Coronary artery (tissue), 2 donors: ENCODE measurements around the gene PNKP.

Experiments
- DNase-seq: peaks from one replicate; pipeline ENCODE4 v3.0.0-alpha.2; 2017; ENCODE audit warnings: low spot score
- H3K27ac ChIP-seq, 2 donors: fragments of 200-600 bp; sonication (generic); one replicate each; pipeline ENCODE4 v1.5.1; 2016 to 2019
- H3K4me3 ChIP-seq: fragments of 200-600 bp; sonication (generic); 2 replicates; pipeline ENCODE4 v1.5.1; 2016; ENCODE audit warnings: mild to moderate bottlenecking, moderate library complexity
- TF ChIP-seq, protein P1 (sequence below): fragments of 200-600 bp; sonication (generic); IDR thresholded peaks from one replicate; pipeline ENCODE4 v1.5.1; 2019; ENCODE audit warnings: antibody characterized with exemption

The PNKP gene

DNA sequence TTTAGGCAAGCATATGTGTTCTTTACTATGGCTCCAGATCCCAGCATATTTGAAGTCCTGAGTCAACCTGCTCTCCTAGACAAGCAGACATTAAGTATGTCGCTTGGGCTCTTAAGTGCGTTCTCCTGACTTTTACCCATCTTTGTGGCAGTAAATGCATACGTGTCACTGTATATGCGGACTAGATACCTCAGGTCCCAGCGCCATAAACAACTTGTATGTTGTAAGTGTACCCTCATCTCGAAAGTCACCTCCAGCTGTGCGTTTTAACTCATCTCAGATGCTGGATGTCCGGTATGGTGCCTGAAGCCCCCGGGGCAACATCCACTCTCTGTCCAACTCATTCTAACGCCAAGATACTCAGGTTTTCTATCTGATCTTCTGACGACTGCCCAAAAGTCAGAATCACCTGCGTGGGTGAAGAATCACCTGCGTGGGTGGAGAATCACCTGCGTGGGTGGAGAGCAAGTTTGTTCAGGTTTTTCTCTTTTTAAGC is 14.7 kb downstream of the PNKP start:
- Histone ChIP-seq H3K27ac (no peak overlapping the region), H3K4me3 (peak overlapping the region; percentile 95)
- DNase-seq = no peak
- TF ChIP-seq, protein P1, sequence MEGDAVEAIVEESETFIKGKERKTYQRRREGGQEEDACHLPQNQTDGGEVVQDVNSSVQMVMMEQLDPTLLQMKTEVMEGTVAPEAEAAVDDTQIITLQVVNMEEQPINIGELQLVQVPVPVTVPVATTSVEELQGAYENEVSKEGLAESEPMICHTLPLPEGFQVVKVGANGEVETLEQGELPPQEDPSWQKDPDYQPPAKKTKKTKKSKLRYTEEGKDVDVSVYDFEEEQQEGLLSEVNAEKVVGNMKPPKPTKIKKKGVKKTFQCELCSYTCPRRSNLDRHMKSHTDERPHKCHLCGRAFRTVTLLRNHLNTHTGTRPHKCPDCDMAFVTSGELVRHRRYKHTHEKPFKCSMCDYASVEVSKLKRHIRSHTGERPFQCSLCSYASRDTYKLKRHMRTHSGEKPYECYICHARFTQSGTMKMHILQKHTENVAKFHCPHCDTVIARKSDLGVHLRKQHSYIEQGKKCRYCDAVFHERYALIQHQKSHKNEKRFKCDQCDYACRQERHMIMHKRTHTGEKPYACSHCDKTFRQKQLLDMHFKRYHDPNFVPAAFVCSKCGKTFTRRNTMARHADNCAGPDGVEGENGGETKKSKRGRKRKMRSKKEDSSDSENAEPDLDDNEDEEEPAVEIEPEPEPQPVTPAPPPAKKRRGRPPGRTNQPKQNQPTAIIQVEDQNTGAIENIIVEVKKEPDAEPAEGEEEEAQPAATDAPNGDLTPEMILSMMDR = no peak

DNA sequence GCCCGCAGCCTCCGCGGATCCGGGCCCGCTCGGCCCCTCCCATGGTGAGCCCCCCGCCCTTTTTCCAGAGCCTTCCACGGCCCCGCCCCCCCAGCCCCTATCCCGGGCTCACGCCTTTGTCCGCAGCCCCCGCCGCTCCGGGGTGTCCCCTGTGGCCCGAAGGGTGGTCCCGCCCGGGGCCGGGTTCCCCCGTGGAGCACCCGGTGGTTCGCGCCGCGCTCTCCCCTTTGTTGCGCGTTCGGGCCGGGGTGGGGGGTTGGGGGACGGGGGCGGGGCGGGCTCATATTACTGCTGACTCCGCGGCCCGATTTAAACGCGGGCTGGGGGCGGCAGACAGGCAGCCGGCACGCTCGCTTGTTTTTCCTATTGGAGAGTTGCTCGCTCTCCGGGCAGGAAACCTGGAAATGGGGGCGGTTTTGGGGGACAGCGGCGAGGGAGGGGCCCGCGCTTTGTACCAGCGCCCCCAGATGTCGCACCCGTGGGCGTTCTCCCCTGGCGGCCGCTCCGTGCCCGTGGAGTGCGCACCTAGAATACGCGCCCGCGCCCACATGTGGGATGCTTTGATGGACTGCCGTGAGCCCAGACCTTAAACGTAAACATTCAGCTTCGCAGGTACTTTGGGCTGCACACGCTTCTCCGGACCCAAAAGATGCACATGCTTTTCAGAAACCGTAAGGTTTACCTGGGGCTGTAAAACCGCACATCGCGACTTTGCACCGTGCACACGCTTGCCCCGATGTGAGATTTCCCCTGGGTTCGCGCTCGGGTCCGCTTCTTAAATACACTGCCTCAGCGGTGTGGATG is 15.7 kb downstream of the PNKP start:
- H3K4me3 ChIP-seq = peak overlapping the region; percentile 95
- TF ChIP-seq, protein P1 = no peak
- H3K27ac ChIP-seq = peak overlapping the region; percentile 98 to 99
- no peak for DNase-seq

DNA sequence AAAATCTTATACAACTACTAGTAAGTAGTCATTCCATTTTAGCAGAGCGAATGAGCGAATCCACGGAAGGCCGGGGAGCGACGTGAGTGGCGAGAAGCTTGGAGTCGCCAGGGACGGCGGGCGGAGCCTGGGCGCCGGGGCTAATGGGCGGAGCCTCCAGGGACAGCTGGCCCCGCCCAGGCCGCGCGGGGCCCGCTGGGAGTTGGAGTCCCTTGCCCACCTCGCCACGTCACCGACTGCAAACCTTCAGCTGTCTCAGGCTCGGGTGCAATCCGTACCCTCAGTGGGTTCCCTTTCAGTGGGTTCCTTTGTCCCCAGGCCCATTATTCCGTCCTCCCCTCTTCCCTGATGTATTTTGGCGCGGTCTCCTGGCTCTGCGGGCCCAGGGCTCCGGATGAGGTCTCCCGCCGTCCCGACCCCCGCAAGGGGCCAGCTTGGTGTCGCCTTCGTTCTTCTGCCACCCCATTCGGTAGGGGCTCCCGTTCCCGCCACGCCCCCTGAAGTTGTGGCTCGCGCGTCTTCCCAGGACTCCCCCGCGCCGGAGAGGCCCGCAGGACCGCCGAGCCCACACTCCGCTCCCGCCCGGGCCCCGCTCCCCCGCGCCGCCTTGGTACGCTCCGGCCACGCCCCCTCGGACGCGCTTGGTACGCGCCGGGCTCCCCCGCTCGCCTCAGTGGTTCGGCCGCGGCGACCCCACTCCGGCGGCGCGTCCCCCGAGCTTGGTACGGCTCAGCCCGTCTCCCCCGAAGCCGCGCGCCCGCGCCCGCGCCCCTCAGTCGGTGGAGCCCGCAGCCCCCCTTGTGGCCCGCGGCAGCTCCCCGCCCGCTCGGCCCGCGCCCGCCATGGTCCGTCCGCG is 16.7 kb downstream of the PNKP start, which contains the start of gene PTOV1:
PTOV1 (plus strand) TSS at position 673 of the 856 bp plus-strand sequence.
- H3K4me3 ChIP-seq = peak within 1 kb of the TSS; percentile 95
- peak; percentile 94 for DNase-seq
- TF ChIP-seq, protein P1 = no peak
- peak within 1 kb of the TSS; percentile 98 to 99 for H3K27ac ChIP-seq

DNA sequence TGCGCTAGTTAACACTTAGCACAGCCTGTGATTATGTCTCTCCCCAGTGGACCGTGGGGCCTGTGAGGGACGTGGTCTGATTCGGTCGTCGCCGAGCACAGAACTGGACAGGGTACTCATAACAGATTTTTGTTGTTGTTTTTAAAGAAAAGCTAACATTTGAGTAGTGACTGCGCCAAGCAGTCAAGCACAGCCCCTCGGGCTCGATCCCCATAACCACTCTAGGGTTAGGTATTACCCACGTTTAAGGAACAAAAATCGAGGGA is 17.2 kb downstream of the PNKP start:
- TF ChIP-seq, protein P1 = no peak
- Histone ChIP-seq H3K4me3 (peak overlapping the region; percentile 95), H3K27ac (peak overlapping the region; percentile 98 to 99)
- DNase-seq = no peak

DNA sequence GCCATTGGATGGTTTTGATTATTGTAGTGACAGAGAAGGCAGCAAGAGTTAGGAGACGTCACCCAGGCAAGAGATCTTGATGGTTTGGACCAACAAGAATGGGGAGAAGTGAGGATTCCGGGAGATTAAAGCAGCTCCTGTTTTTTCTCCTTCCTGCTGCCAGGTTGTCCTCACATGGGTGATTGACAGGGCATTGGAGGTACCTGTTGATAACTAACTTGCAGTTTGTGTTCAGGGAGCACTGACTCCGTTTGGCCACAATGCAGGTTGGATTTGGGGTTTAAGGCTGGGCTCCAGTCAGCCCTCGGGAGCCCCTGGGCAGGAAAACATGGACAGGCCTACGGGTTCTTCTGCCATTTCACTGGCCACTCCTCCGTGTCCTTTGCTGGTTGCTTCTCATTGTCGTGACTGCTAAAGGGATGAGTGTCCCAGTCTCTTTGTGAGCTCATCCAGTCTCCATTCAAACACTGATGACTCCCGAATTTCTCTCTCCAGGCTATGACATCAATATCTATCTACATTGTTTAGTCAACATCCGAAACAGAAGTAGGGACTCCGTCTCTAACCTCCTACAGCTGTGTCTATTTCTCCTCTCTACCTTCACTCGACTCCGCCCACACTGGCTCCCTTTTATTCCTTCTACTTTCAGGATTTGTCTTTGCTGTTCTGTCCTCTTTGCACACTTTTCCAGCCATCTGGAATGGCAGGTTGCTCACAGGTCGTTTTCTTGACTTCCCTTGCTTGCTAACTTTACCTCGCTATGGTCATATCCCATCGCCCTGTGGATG is 17.7 kb downstream of the PNKP start:
- TF ChIP-seq, protein P1 = no peak
- no peak for DNase-seq
- H3K4me3 ChIP-seq = peak overlapping the region; percentile 95
- peak overlapping the region; percentile 98 to 99 for H3K27ac ChIP-seq

DNA sequence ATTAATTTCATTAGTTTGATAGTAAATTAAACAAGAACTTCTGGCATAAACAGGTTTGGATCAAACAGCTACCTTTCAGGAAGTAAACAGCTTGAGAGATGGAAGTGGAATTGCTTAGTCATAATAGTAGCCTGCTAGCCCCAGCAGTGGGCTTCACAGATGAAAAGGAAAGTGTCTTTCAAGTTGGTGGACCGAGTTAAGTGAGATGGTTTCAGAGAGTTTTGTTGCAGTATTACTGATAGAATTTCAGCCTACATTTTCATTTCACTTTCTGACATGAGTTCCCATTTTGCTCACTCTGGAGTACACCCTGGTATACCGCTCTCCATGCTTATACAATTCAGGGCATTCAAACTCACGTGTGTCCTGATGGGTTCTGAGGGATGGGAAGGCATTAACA is 18.4 kb downstream of the PNKP start:
- Histone ChIP-seq H3K27ac (no peak overlapping the region), H3K4me3 (no peak overlapping the region)
- TF ChIP-seq, protein P1 = no peak
- no peak for DNase-seq
